Neural progenitor cell (in vitro differentiated cells): Measurements from ENCODE around the gene TMEM109.

Experiments used
- CTCF ChIP-seq: fragments of 200-600 bp; sonication (generic); IDR thresholded peaks from 2 replicates; pipeline ENCODE4 v1.5.1; 2017; ENCODE audit warnings: antibody characterized with exemption, mild to moderate bottlenecking
- EZH2 ChIP-seq: fragments of 200-600 bp; sonication (generic); IDR thresholded peaks from 2 replicates; pipeline ENCODE4 v1.6.1; 2017; ENCODE audit warnings: antibody characterized with exemption, mild to moderate bottlenecking, moderate library complexity

- TF ChIP-seq EZH2 (no peak), CTCF (no peak)
These were observed 7.6 kb upstream of the TMEM109 start, which contains the start of gene PRPF19 for GRCh38 chr11:60906132-60906972.
